Measurements from ENCODE around the gene MYO10.
"Not testable (repeated sequence)": the region's sequence is repeated elsewhere in the genome, so short reads cannot be mapped to it uniquely, and the experiment has no call there.

MYO10 gene

GRCh38 chr5:16886366-16886736 is 49.7 kb downstream of the MYO10 start:
- no peak for DNase-seq

DNA sequence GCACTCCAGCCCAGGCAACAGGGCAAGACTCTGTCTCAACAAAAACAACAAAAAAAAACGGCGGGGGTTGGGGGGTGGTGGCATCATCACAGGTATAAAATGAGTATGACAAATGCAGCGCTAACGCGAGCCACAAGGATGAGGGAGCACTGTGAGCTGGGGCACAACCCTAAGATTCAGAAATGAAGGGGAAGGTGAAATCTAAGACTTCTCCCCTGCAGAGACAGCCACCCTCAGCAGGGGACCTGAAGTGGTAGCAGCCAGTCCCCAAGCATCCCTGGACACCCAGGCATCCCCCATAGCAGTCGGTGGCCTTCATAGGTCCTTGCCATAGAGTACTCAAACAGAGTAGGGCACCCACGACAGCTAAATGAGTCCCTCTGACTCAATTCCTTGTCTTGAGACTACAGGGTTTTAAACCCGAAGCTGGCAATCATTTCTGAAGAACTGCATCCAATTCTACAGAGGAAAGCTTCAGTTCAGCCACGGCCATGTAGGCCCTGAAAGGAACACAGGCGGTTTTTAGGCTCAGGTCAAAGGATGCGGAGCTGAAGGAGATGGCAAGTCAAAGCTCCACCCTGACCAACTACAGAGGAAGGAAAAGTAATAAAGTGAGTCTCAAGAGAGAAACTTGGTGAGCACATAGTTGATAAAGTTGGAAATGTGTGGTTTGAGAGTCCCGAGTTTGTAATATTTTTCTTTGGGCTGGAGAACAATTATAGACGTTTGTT is 50.3 kb downstream of the MYO10 start:
- DNase-seq: no peak

- no peak for DNase-seq
Observed at GRCh38 chr5:16884595-16884994, 51.5 kb downstream of the MYO10 start.

- peak in 1 of 2 experiments; percentile 31 for DNase-seq
Observed at GRCh38 chr5:16883806-16884205, 52.3 kb downstream of the MYO10 start.

DNA sequence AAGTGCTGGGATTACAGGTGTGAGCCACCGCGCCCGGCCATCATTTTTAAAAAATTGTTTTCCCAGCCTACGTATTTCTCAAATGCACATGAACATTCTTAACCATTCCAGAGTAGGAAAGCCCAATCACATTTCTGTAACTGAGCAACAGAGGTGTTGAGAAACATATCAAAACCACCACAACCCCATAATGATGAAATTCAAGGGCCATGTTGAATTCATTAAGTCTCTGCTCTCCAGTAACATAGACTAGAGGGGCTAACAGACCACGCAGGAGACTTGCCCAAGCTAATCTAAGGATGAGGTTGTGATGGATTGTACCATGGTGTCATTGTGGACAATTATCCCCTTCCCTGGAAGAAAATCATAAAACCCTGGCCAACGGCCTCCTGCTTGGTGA is 52.9 kb downstream of the MYO10 start:
- no peak for DNase-seq

- no peak for DNase-seq
Observed at GRCh38 chr5:16881251-16881650, 54.8 kb downstream of the MYO10 start.

GRCh38 chr5:16880547-16880946 is 55.5 kb downstream of the MYO10 start:
- no peak for DNase-seq

DNA sequence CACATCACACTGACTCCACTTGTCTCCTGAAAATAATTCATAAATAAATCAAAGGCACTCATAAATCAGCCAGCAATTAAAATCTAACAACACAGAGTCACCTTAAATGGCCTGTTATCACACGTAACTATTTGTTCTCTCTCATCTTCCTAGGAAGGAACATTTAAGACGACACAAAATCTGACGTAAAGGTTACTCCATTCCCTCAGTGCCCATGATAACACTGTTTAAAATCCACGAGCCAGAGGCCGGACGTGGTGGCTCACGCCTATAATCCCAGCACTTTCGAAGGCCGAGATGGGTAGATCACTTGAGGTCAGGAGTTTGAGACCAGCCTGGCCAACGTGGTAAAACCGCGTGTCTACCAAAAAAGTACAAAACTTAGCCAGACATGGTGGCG is 56.4 kb downstream of the MYO10 start:
- no peak for DNase-seq

GRCh38 chr5:16879191-16879590 is 56.9 kb downstream of the MYO10 start:
- DNase-seq: no peak

GRCh38 chr5:16877267-16877935 is 58.7 kb downstream of the MYO10 start:
- no peak for DNase-seq

DNA sequence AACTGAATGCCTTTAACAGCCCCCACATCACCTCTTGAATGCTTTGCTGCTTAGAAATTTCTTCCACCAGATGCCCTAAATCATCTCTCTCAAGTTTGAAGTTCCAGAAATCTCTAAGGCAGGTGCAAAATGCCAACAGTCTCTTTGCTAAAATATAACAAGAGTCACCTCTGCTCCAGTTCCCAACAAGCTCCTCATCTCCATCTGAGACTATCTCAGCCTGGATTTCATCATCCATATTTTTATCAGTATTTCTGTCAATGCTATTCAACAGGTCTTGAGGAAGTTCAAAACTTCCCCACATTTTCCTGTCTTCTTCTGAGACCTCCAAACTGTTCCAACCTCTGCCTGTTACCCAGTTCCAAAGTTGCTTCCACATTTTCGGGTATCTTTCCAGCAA is 61.7 kb downstream of the MYO10 start:
- not testable (repeated sequence) for DNase-seq

DNA sequence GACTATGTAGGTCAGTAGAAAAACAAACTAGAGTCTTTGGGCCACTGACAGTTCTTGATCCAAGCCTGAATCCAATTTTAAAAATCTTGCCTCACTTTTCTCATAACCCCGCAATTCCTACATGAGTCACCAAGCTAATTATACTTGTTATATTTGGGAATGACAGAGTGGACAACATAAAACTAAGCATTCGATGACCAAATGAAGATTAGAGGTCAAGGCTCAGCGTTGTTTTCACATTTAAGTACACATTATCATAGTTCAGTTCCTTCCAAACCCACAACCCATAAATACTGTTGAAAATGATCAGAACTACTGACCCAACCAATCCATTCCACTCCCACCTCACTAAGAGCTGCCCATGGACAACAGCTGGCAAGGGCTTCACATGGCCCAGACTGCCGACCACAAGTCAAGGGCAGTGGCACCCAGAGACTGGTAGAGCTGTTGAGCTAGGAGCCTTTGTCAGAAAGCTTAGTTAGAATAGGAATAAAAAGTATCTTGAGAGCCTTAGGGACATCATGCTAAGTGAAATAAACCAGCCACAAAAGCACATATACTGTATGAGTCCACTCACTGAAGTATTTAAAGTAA is 64.2 kb downstream of the MYO10 start:
- DNase-seq: no peak

- DNase-seq: no peak
Observed at GRCh38 chr5:16870878-16871277, 65.2 kb downstream of the MYO10 start.

- DNase-seq: no peak
Observed at GRCh38 chr5:16869821-16870796, 66.0 kb downstream of the MYO10 start.

GRCh38 chr5:16867577-16867953 is 68.5 kb downstream of the MYO10 start:
- DNase-seq: peak in 1 of 2 experiments; percentile 35

- DNase-seq: peak; percentile 87 to 95
Observed at GRCh38 chr5:16866795-16867576, 69.1 kb downstream of the MYO10 start.

- DNase-seq: peak; percentile 34 to 56
Observed at GRCh38 chr5:16866273-16866672, 69.8 kb downstream of the MYO10 start.

GRCh38 chr5:16865151-16865550 is 70.9 kb downstream of the MYO10 start:
- DNase-seq: no peak

GRCh38 chr5:16864631-16865131 is 71.4 kb downstream of the MYO10 start:
- no peak for DNase-seq

DNA sequence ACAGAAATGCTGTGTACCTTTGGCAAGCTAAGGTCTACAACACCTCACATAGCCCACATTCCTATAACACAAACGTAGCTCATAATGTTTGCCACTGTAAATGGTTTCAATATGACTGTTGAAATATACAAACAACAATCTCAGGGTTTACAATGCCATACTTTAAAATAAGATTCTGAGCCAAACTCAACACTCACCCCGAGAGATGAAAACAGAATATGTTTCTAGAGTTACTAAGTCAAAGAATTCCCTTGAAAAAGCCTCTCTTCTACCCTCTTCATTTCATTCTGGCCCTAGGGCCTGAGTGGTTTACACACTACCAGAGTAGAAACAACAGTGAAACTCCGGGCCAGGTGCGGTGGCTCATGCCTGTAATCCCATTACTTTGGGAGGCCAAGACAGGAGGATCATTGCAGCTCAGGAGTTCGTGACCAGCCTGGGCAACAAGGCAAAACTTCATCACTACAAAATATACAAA is 72.6 kb downstream of the MYO10 start:
- no peak for DNase-seq

DNA sequence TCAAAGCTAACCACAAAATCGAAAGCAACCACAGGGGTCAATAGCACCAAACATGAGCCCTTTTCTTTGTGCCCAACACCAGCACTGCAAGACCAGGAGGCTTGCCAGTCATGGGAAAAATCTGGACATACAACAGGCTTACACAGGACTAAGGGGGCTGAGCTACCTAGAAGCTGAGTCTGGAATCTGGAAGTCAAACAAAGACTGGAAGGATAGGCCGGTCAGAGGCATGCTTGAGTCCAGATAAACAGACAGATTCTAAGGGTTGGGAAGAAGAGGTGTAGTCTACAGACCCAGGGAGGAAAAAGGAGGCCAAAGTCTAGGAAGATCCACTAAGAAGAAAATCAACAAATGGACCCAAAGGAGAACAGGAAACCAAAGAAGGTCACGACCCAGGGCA is 73.3 kb downstream of the MYO10 start:
- no peak for DNase-seq

DNA sequence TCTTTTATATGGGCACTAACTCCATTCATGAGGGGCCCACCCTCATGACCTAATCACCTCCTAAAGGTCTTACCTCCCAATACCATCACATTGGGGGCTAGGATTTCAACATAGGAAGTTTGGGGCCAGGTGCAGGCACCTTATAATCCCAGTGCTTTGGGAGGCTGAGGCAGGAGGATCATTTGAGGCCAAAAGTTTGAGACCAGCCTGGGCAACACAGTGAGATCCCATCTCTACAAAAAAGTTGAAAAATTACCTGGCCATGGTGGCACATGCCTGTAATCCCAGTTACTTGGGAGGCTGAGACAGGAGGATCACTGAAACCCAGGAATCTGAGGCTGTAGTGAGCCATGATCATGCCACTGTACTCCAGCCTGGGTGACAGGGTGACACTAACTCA is 76.7 kb downstream of the MYO10 start:
- no peak for DNase-seq

All from NCI-H524 (cell line).